Epithelial cell of esophagus (primary cell): Measurements from ENCODE around the gene UBE2D2.
A peak's percentile ranks its signal among the peaks of the same experiment; 100 is the strongest.
"Not testable (repeated sequence)": the region's sequence is repeated elsewhere in the genome, so short reads cannot be mapped to it uniquely, and the experiment has no call there.

ENCODE experiments used
- DNase-seq: peaks from one replicate; pipeline ENCODE4 v3.0.0; 2010; ENCODE audit warnings: low read depth
- H3K4me3 ChIP-seq: 2 replicates; pipeline ENCODE4 v1.5.1; 2011; ENCODE audit warnings: mild to moderate bottlenecking, low read length, control low read depth
- CTCF ChIP-seq: IDR thresholded peaks from 2 replicates; pipeline ENCODE4 v1.5.1; 2011; ENCODE audit warnings: low read depth, mild to moderate bottlenecking, low read length, control low read depth, inconsistent platforms; ENCODE audit not compliant: insufficient read depth; ENCODE audit errors: missing control alignments

The UBE2D2 gene

GRCh38 chr5:139611703-139612584 is 50.8 kb downstream of the UBE2D2 start:
- TF ChIP-seq CTCF = no peak
- DNase-seq = no peak
- H3K4me3 ChIP-seq = no peak overlapping the region

- no peak for DNase-seq
- TF ChIP-seq CTCF = no peak
- no peak overlapping the region for H3K4me3 ChIP-seq
Observed at GRCh38 chr5:139619861-139620260, 58.7 kb downstream of the UBE2D2 start.

GRCh38 chr5:139625398-139625797 is 64.3 kb downstream of the UBE2D2 start:
- H3K4me3 ChIP-seq, DNase-seq: not testable (repeated sequence)

- H3K4me3 ChIP-seq = no peak overlapping the region
- no peak for TF ChIP-seq CTCF
- no peak for DNase-seq
Observed at GRCh38 chr5:139630855-139631254, 69.7 kb downstream of the UBE2D2 start.

GRCh38 chr5:139631520-139632165 is 70.5 kb downstream of the UBE2D2 start:
- no peak overlapping the region for H3K4me3 ChIP-seq
- no peak for DNase-seq
- no peak for TF ChIP-seq CTCF

- TF ChIP-seq CTCF = peak; percentile 99
- peak; percentile 74 for DNase-seq
Observed at GRCh38 chr5:139633295-139634027, 72.3 kb downstream of the UBE2D2 start.

GRCh38 chr5:139634028-139634325 is 72.8 kb downstream of the UBE2D2 start:
- no peak for DNase-seq

More at GRCh38 chr5:139633295-139634027, 72.3 kb downstream of the UBE2D2 start:
- H3K4me3 ChIP-seq = no peak overlapping the region

More at GRCh38 chr5:139634028-139634325, 72.8 kb downstream of the UBE2D2 start:
- TF ChIP-seq CTCF = no peak
- H3K4me3 ChIP-seq = no peak overlapping the region
